Keratinocyte (primary cell): ENCODE measurements around the gene REV3L. TPM values are rescaled to one million over a fixed set of nuclear protein-coding genes. Genes with fewer than 3 reads are reported as not detected.

ENCODE experiments used
- DNase-seq: peaks from one replicate; pipeline ENCODE4 v3.0.0-alpha.2; 2011; ENCODE audit warnings: low read depth, missing footprints, low spot score
- FAIRE-seq: peaks from 2 replicates; lab custom pipeline; 2011; peaks lifted over from hg19 to GRCh38; lab: Jason Lieb, UNC
- H2AFZ ChIP-seq: 2 replicates; pipeline ENCODE4 v1.6.0; 2012; ENCODE audit warnings: low read length, control low read depth, inconsistent platforms; ENCODE audit not compliant: control insufficient read depth
- H3K27ac ChIP-seq: 2 replicates; pipeline ENCODE4 v1.5.1; 2011; ENCODE audit warnings: low read length; ENCODE audit not compliant: control insufficient read depth, insufficient read depth
- H3K27me3 ChIP-seq: 3 replicates; pipeline ENCODE4 v1.6.0; 2011; ENCODE audit warnings: low read length; ENCODE audit not compliant: control insufficient read depth, insufficient read depth; ENCODE audit errors: extremely low read depth
- H3K36me3 ChIP-seq, 2 experiments: 2 replicates in 1 of 2; 3 replicates in 1 of 2; pipeline ENCODE4 v1.5.1; 2011; ENCODE audit warnings: low read length in 2 of 2, mild to moderate bottlenecking in 1 of 2; ENCODE audit not compliant: control insufficient read depth in 2 of 2, insufficient read depth in 2 of 2; ENCODE audit errors: extremely low read depth in 1 of 2
- H3K4me1 ChIP-seq: 3 replicates; pipeline ENCODE4 v1.5.1; 2011; ENCODE audit warnings: low read length; ENCODE audit not compliant: control insufficient read depth, insufficient read depth; ENCODE audit errors: extremely low read depth
- H3K4me2 ChIP-seq: 3 replicates; pipeline ENCODE4 v1.6.0; 2011; ENCODE audit warnings: low read depth, low read length; ENCODE audit not compliant: control insufficient read depth, insufficient read depth; ENCODE audit errors: extremely low read depth
- H3K4me3 ChIP-seq, 3 experiments: fragments of 200-600 bp in 1 of 3; sonication (generic) in 1 of 3; 2 replicates in 2 of 3; 3 replicates in 1 of 3; pipeline ENCODE4 v1.5.1; 2011 to 2016; ENCODE audit warnings: low read length in 3 of 3, mild to moderate bottlenecking in 3 of 3, control low read depth in 2 of 3, inconsistent platforms in 1 of 3, low read depth in 1 of 3, mixed read lengths in 1 of 3, mixed run types in 1 of 3, moderate library complexity in 1 of 3; ENCODE audit not compliant: control insufficient read depth in 2 of 3, insufficient read depth in 2 of 3; ENCODE audit errors: extremely low read depth in 1 of 3
- H3K79me2 ChIP-seq: 2 replicates; pipeline ENCODE4 v1.6.0; 2012; ENCODE audit warnings: low read length; ENCODE audit not compliant: control insufficient read depth, insufficient read depth
- H3K9ac ChIP-seq: 3 replicates; pipeline ENCODE4 v1.6.0; 2011; ENCODE audit warnings: low read length; ENCODE audit not compliant: control insufficient read depth, insufficient read depth; ENCODE audit errors: extremely low read depth
- H3K9me1 ChIP-seq: 3 replicates; pipeline ENCODE4 v1.6.0; 2011; ENCODE audit warnings: low read length; ENCODE audit not compliant: control insufficient read depth, insufficient read depth; ENCODE audit errors: extremely low read depth
- H3K9me3 ChIP-seq: 2 replicates; pipeline ENCODE4 v1.5.1; 2012; ENCODE audit warnings: low read depth, low read length; ENCODE audit not compliant: control insufficient read depth
- H4K20me1 ChIP-seq: 3 replicates; pipeline ENCODE4 v1.6.0; 2011; ENCODE audit warnings: low read length; ENCODE audit not compliant: control insufficient read depth, insufficient read depth; ENCODE audit errors: extremely low read depth
- CTCF ChIP-seq, 3 experiments: IDR thresholded peaks in 1 of 3; conservative IDR thresholded peaks in 1 of 3; optimal IDR thresholded peaks in 1 of 3; 2 replicates in 2 of 3; 3 replicates in 1 of 3; pipeline versions ENCODE3 to v1.5.1; 2011; ENCODE audit warnings: low read length in 3 of 3, mild to moderate bottlenecking in 3 of 3, moderate library complexity in 2 of 3, control low read depth in 1 of 3, inconsistent platforms in 1 of 3; ENCODE audit not compliant: insufficient read depth in 2 of 3; ENCODE audit errors: extremely low read depth in 1 of 3
- EZH2 ChIP-seq: IDR thresholded peaks from one replicate; pipeline ENCODE4 v1.6.1; 2012; ENCODE audit warnings: inconsistent platforms, mild to moderate bottlenecking, low read length, moderate library complexity
- dilution Hi-C: fragments of 300-500 bp; cut with MboI; formaldehyde crosslinking; loops from one replicate; pipeline ENCODE4 v1.7.0; 2020; ENCODE audit warnings: low sequenced_read_pairs; ENCODE audit not compliant: extremely low pct_ligation_motif_present
- polyA plus RNA-seq, 5 experiments: library from polyadenylated mRNA; depleted of rRNA in 3 of 5; stranded (reverse) in 3 of 5; stranded (forward) in 1 of 5; unstranded in 1 of 5; fragments of >200 nt; gene quantifications; 1 replicate in 1 of 5; 2 replicates in 3 of 5; 3 replicates in 1 of 5; pipeline versions ENCODE4 v1.2.1 to v1.2.3, GENCODE V29; 2011 to 2012; ENCODE audit warnings: missing spikeins in 2 of 5, low read depth in 1 of 5, low replicate concordance in 1 of 5

Gene REV3L
- polyA plus RNA-seq, 1 donor (not counting 4 experiments of a cell fraction or from before 2014, with no cell fraction given): 9.5 TPM

- Histone ChIP-seq H3K79me2 (peaks cover 52% of the 10 kb centered on the region), H3K36me3 (peaks cover 0 to 3% of the 10 kb centered on the region in 2 experiments), H3K4me2 (peak overlapping the region; percentile 89), H3K9ac (peak overlapping the region; percentile 93), H3K4me3 (peak overlapping the region; percentile 70 to 79 (median 73)), H3K9me1 (no peaks in the 10 kb centered on the region), H3K27ac (peak overlapping the region; percentile 96), H3K9me3 (no peaks in the 10 kb centered on the region), H3K4me1 (peaks cover 32% of the 10 kb centered on the region), H4K20me1 (no peaks in the 10 kb centered on the region), H2AFZ (peak overlapping the region; percentile 8), H3K27me3 (no peaks in the 10 kb centered on the region)
- no peak for DNase-seq
- TF ChIP-seq EZH2 (no peak), CTCF (optimal IDR thresholded peaks at IDR 0.05 in 1 of 3, IDR thresholded peaks at IDR 0.05 in 1 of 3, conservative IDR thresholded peaks at IDR 0.05 in 1 of 3; ENCODE audit: extremely low read depth in 1 of 3, insufficient read depth in 2 of 3, low read length in 3 of 3) (no peak)
- dilution Hi-C loops: no loop called here
- peak; percentile 44 for FAIRE-seq
Observed at GRCh38 chr6:111481836-111482187, 1.2 kb downstream of the REV3L start.

GRCh38 chr6:111480988-111481822 is 1.8 kb downstream of the REV3L start:
- Histone ChIP-seq H3K79me2 (peaks cover 55% of the 10 kb centered on the region), H3K9me1 (no peaks in the 10 kb centered on the region), H3K9ac (peak overlapping the region; percentile 93), H3K4me2 (peak overlapping the region; percentile 89), H4K20me1 (no peaks in the 10 kb centered on the region), H3K36me3 (no peaks in the 10 kb centered on the region), H3K4me3 (peak overlapping the region; percentile 70 to 79 (median 73)), H3K9me3 (no peaks in the 10 kb centered on the region), H3K27me3 (no peaks in the 10 kb centered on the region), H3K27ac (peak overlapping the region; percentile 96), H3K4me1 (peaks cover 30% of the 10 kb centered on the region), H2AFZ (peak overlapping the region; percentile 10)
- dilution Hi-C loops: no loop called here
- TF ChIP-seq EZH2 (no peak), CTCF (optimal IDR thresholded peaks at IDR 0.05 in 1 of 3, IDR thresholded peaks at IDR 0.05 in 1 of 3, conservative IDR thresholded peaks at IDR 0.05 in 1 of 3; ENCODE audit: extremely low read depth in 1 of 3, insufficient read depth in 2 of 3, low read length in 3 of 3) (no peak)
- FAIRE-seq (peak; percentile 36), DNase-seq (no peak)
